ENCODE measurements around the gene NCAM1.

Gene NCAM1

DNA sequence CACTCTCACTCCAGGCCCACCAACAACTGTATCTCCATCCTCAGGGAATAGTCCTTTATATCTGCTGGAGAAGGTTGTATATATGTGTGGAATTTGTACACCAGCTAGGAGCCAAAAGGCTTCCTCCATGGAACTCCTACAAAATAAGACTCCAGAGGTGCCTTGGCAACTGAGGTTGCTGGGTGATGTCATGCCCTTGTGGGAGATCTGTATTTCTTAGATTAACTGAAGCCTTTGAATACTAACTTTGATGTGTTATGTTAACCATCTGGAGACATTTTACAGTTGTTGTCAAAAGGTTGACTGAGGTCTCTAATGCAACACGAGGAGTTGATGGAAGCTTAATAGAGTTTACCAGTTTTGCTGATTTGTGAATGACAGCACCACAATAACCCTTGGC lies 213.7 kb downstream of the NCAM1 start:
- DNase-seq, result no peak

DNA sequence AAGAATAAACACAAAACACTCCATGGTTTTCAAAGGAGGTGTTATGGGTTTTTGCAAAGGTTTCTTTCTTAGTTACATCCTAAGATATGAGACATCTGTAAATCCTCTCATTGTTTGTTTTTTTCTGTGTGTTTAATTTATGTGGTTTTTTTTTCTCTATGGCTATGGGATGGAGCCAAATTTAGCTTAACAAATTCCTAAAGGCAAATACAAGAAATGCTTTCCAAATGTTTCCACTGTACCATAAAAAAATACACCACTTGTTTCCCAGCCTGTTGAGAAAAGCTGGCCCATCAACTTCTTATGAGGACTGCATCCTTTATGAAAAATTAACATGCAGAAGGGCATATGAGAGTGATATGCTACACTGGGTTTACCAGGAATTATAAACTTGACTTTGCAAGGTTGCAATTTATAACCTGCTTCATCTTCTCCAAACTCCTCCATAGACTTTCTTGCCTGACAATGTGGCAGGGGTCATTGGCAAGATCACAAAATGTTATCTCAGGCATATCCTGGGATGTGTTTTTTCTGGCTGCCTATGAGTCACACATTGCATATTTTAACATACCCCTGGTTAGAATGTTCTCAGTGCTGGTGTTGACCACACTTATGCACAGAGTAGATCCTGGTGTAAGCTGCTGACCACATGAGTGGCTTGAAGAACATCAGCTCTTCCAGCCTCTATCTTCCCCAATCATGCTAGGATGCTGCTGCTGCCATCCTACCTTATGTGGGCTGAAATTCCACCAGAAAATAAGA lies 215.6 kb downstream of the NCAM1 start:
- no peak for DNase-seq

- DNase-seq, result no peak
These were observed 216.5 kb downstream of the NCAM1 start for GRCh38 chr11:113177671-113178070.

GRCh38 chr11:113178381-113179070 lies 217.3 kb downstream of the NCAM1 start:
- DNase-seq, result no peak

GRCh38 chr11:113179181-113179704 lies 218.0 kb downstream of the NCAM1 start:
- DNase-seq, result no peak

DNA sequence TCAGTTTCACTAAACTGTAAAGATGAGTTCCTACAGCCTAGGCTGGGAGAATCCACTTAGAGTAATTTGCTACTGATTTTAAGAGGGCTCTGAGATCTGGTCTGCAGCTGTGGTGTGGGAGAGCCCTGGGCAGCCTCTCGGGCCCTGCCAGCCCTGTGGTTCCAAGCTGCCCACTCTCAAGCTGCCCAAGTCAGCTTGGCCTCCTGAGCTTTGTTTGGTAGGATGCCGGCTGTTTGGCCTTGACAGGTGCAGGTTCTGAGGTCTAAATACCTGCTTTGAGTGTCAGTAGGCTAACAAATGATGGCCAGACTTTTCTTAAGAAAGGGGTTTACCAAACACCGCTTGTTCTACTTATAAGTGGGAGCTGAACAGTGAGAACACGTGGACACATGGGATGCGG lies 219.9 kb downstream of the NCAM1 start:
- DNase-seq, result no peak

GRCh38 chr11:113182288-113182687 lies 221.1 kb downstream of the NCAM1 start:
- DNase-seq, result no peak

DNA sequence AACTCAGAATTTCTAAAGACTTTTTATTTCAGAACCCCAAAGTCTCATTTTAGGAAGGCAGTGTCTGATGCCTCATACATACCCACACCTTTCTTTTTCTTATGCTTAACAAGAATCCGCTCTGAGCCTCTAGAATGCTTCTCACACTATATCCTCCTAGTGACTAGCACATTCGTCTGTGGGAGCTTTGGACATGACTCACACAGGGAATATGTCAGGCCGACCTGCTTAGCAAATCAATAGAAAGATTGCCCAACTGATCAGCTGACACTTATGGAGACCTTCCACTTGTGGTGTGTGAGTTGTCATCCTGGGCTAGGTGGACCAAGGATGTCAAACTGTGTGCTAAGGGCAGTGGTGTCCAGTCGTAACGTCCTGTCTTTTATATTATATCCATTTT lies 223.3 kb downstream of the NCAM1 start:
- DNase-seq, result no peak

DNA sequence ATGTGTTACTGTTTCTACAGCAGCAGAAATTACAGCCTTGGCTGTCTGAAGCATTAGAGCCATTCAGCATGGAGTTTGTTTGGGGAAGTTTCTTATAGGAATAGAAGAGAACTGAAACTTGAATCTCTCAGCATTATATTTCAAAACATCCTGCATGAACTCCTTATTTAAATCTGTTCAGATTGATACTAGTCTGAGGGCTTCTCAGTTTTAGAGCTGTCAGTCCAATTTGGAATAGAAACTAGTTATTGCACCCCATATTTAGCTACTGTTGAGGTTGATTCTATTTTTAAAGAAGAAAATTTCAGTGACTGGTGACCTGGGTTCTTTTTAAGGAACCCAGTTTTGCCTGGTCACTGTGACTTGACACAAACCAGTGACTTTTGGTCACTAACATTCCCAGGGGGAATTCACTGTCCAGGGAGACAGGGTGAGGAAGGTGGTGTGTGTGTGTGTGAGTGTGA lies 227.2 kb downstream of the NCAM1 start:
- DNase-seq, result no peak

- no peak for DNase-seq
These were observed 228.9 kb downstream of the NCAM1 start for GRCh38 chr11:113189909-113190667.

DNA sequence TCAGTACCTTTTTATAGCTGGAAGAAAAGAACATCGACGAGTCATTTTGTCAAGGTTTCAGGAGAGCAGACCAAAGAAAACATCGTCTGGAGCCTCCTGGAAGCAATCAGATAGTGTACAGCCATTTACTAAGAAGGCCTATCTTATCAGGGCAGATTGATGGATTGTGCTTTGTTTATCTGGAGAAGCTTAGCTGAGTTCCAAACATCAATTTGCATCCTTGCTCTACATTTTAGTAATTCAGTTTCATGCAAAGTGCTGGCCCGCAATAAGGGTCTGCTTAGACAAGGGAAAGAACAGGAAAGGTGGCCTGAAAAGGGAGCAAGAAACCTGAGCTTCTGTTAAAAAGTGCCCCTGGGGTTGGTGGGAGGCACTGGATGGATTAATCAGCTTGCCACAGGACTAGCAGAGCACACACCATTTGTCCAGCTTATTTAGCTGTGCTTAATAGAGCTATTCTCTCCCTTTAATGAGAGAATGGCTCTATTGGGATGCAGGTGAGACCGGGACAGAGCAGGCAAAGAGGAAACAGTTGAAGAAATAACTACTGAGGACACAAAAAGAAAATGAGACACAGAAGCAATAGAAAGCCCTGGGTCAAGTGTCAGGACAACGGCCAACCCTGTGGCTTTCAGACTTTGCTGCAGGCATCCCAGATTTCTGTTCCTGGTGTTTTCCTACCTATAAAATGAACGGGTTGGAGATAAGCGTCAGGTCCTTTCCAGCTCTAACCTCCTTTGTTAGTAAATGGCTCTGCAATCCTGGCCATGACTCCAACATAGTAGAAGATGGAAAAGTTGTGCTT lies 231.1 kb downstream of the NCAM1 start:
- DNase-seq, result no peak

DNA sequence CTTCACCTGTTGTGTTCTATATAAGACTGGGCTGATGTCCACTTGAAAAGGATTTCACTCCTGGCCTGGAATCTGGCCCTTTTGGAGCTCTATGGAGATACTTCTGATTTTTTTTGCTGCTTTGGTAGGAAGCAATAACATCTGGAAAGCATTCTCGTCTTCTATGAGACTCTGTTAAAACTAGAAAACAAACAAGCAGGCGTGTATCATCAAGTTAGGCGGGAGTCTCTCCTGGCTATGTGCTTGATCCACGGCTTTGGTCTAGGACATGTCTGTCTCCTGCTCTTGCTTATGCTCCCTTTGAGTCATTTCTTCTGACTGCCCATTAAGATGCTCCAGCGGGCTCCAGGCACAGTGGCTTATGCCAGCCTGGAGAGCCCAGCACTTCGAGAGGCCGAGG lies 231.8 kb downstream of the NCAM1 start:
- no peak for DNase-seq

DNA sequence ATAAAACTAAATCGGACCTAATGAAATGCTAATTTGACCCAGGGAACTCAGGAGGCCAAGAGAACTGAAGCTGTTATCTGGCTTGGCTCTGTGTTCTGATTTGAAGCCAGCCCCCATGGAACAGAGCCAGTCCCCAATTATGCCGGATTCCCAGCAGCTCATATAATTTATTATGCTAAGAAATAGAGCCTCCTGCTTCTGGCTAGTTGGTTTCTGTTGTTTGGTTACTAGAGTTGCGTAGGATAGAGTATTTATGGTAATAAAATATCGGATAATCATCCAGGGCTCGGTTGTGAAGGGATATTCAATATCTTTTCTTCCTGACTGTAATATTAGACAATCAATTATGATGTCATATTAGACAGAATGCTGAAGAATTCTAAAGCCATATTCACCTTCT lies 232.7 kb downstream of the NCAM1 start:
- no peak for DNase-seq

GRCh38 chr11:113195728-113196127 lies 234.5 kb downstream of the NCAM1 start:
- no peak for DNase-seq

DNA sequence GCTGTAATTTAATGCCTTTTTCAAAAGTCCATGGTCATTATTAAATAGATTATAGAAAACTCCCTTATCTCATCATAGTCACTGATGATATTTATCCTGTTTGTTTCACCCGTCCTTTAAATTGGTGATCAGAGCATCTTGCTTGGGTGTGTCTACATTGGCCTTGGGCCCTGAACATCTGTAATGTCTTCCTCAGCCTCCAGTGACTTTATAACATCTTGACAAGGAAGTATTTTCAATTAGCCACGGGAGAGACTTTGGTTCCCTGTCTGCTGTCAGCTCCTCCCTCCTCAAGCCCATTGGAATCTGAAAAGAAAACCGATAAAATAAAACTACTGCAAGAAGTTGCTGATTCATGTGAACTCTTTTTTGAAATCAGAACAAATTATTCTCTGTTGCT lies 236.2 kb downstream of the NCAM1 start:
- DNase-seq, result no peak

DNA sequence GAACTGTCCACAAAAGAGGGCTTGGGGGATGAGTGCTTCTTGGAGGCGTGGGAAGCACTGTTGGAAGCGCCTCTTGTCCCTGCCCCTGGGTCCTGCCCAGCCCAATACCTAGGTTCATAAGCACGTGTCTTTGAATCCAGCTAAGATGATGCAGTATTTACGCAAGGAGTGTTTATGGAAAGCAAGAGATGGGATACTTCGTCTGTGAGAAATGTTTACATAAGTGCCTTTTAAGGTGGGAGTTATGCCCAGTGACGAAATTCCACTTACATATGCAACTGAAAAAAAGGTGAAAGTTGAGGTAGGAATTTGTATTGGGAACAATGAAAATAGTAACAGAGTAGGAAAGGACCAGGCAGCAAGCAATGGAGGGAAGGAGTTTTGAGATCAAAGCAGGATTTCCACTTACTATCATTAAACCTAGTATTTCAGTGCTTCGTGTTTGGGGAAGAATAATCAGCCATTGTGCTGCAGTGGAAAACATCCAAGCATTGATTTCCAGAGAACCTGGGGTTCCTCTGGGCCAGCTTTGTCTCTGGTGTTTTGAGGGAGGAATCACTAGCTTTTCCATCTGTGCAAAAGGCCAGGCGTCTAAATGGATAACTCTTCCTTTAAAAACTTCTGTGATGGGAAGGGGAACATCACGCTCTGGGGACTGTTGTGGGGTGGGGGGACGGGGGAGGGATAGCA lies 237.9 kb downstream of the NCAM1 start:
- DNase-seq, result no peak

GRCh38 chr11:113199866-113200265 lies 238.6 kb downstream of the NCAM1 start:
- DNase-seq, result no peak

DNA sequence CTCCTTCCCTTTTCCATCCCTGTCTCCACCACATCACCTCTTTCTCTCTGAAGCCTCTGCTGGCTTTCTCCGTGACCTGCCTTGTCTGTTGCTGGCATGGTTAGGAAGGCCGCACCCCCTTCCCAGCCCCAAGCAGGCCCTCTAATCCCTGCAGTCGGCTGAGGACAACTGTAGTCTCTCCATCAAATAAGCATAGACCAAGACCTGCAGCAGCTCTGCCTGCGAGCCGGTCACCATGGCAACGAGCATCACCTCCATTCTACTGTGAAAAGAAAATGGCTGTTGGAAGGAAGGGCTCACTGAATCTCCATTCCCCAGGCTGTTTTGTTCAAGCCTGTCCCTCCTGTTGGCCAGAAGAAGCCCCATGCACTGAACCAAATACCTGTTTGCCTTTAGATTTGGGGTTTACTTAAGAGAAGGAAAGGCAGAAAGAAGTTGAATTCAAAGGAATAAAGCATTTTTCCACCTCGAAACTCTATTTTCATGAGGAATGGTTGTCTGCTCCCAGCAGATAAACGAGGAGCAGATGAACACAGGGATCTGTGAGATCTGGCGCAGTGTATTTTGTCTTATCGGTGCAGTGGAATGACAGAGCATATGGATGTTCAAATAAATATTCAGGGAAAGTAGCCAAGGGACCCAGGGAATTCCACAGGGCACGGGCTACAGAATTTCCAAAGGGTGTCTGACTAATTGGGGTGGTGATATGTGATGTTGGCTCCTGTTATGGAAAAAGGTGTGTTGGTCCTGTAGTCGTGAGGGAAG lies 240.0 kb downstream of the NCAM1 start:
- no peak for DNase-seq

GRCh38 chr11:113202431-113202830 lies 241.2 kb downstream of the NCAM1 start:
- no peak for DNase-seq

GRCh38 chr11:113203141-113203753 lies 242.0 kb downstream of the NCAM1 start:
- no peak for DNase-seq

GRCh38 chr11:113204280-113204679 lies 243.1 kb downstream of the NCAM1 start:
- DNase-seq, result no peak

All from activated naive CD4-positive, alpha-beta T cell treated with Interleukin-2 at 50 U/mL for 16 hours (primary cell).